Measurements from ENCODE around the gene APOC3.

- TF ChIP-seq, protein P1, sequence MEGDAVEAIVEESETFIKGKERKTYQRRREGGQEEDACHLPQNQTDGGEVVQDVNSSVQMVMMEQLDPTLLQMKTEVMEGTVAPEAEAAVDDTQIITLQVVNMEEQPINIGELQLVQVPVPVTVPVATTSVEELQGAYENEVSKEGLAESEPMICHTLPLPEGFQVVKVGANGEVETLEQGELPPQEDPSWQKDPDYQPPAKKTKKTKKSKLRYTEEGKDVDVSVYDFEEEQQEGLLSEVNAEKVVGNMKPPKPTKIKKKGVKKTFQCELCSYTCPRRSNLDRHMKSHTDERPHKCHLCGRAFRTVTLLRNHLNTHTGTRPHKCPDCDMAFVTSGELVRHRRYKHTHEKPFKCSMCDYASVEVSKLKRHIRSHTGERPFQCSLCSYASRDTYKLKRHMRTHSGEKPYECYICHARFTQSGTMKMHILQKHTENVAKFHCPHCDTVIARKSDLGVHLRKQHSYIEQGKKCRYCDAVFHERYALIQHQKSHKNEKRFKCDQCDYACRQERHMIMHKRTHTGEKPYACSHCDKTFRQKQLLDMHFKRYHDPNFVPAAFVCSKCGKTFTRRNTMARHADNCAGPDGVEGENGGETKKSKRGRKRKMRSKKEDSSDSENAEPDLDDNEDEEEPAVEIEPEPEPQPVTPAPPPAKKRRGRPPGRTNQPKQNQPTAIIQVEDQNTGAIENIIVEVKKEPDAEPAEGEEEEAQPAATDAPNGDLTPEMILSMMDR (conservative IDR thresholded peaks at IDR 0.05) = no peak
- TF ChIP-seq ZFX (IDR thresholded peaks at IDR 0.05) = no peak
Observed at GRCh38 chr11:116861539-116861938, 31.8 kb downstream of the APOC3 start.

Measured in C4-2B (cell line).